Prostate gland (tissue), 2 donors: ENCODE data around the gene DLL4. TPM values are rescaled to one million over a fixed set of nuclear protein-coding genes. Genes with fewer than 3 reads are reported as not detected.

Experiments used
- DNase-seq: peaks from one replicate; pipeline ENCODE4 v3.0.0-alpha.2; 2019; ENCODE audit warnings: low spot score
- H3K27ac ChIP-seq, 2 donors: fragments of 200-600 bp; sonication (generic); 2 replicates each; pipeline ENCODE4 v1.5.1; 2017 to 2019
- H3K27me3 ChIP-seq: fragments of 200-600 bp; sonication (generic); replicated peaks from 2 replicates; pipeline ENCODE4 v1.5.1; 2019; ENCODE audit not compliant: insufficient read depth
- H3K36me3 ChIP-seq, 2 donors: fragments of 200-600 bp; sonication (generic); 1 replicate in 1 of 2; 2 replicates in 1 of 2; pipeline versions ENCODE4 v1.5.1 to v1.8.1; 2017 to 2019
- H3K4me1 ChIP-seq: fragments of 200-600 bp; sonication (generic); replicated peaks from 2 replicates; pipeline ENCODE4 v1.5.1; 2019
- H3K4me3 ChIP-seq, 2 donors: fragments of 200-600 bp; sonication (generic); 2 replicates each; pipeline ENCODE4 v1.5.1; 2017 to 2019
- H3K9me3 ChIP-seq: fragments of 200-600 bp; sonication (generic); 2 replicates; pipeline ENCODE4 v1.5.1; 2017
- CTCF ChIP-seq, 4 experiments: fragments of 200-600 bp in 2 of 4; fragments of 450-650 bp in 2 of 4; sonication (generic) in 2 of 4; IDR thresholded peaks; 1 replicate in 3 of 4; 2 replicates in 1 of 4; pipeline ENCODE4 v1.5.1; 2016 to 2019; ENCODE audit warnings: antibody characterized with exemption in 4 of 4, mild to moderate bottlenecking in 2 of 4, moderate library complexity in 2 of 4
- POLR2A ChIP-seq: fragments of 450-650 bp; IDR thresholded peaks from one replicate; pipeline ENCODE4 v1.6.1; 2016; ENCODE audit warnings: antibody characterized with exemption, mild to moderate bottlenecking
- POLR2AphosphoS5 ChIP-seq: sonication (generic); formaldehyde crosslinking; IDR thresholded peaks from one replicate; pipeline ENCODE4 v1.6.1; 2017; ENCODE audit warnings: antibody characterized with exemption
- WGBS: methylation state at CpG from one replicate; pipeline ENCODE4 v1.1.5; 2018; 5-methylcytosine and 5-hydroxymethylcytosine counted together
- intact Hi-C: fragments of 100-400 bp; cut with DNase I; formaldehyde crosslinking; loops from one replicate; pipeline ENCODE4 v1.14.2; 2022
- total RNA-seq, 2 donors: library from RNA; depleted of rRNA; stranded (reverse); fragments of >200 nt; gene quantifications; one replicate each; pipeline ENCODE4 v1.1.0, GENCODE V29; 2016

Gene DLL4
- total RNA-seq, 2 donors from 2014 or later, result 6.2 to 6.5 TPM

- Histone ChIP-seq H3K4me1 (no peaks in the 10 kb centered on the region), H3K27ac (no peak overlapping the region), H3K36me3 (peaks cover 8 to 21% of the 10 kb centered on the region in 2 donors), H3K9me3 (no peaks in the 10 kb centered on the region), H3K4me3 (no peak overlapping the region), H3K27me3 (no peaks in the 10 kb centered on the region)
- intact Hi-C loops, result no loop called here
- TF ChIP-seq CTCF (IDR thresholded peaks at IDR 0.05) (no peak), POLR2AphosphoS5 (no peak), POLR2A (no peak)
- 88% methylated on average over 2 of the region's 2 CpGs for WGBS
- DNase-seq, result no peak
These were observed 49.0 kb downstream of the DLL4 start for GRCh38 chr15:40978141-40978540.

- Histone ChIP-seq H3K27ac (no peak overlapping the region), H3K9me3 (no peaks in the 10 kb centered on the region), H3K4me1 (no peaks in the 10 kb centered on the region), H3K36me3 (peaks cover 9 to 21% of the 10 kb centered on the region in 2 donors), H3K4me3 (no peak overlapping the region), H3K27me3 (no peaks in the 10 kb centered on the region)
- whole genome bisulfite sequencing, result 97% methylated on average over 4 of the region's 4 CpGs
- intact Hi-C loops, result no loop called here
- no peak for TF ChIP-seq POLR2AphosphoS5
- TF ChIP-seq CTCF (IDR thresholded peaks at IDR 0.05), result no peak
- no peak for TF ChIP-seq POLR2A
- DNase-seq, result no peak
These were observed 49.4 kb downstream of the DLL4 start for GRCh38 chr15:40978562-40978961.

- H3K36me3 ChIP-seq, result peaks cover 14 to 21% of the 10 kb centered on the region in 2 donors
- intact Hi-C loops, result no loop called here
- no peak overlapping the region for H3K4me3 ChIP-seq
- H3K9me3 ChIP-seq, result no peaks in the 10 kb centered on the region
- H3K27me3 ChIP-seq, result no peaks in the 10 kb centered on the region
- no peak overlapping the region for H3K27ac ChIP-seq
- no peaks in the 10 kb centered on the region for H3K4me1 ChIP-seq
- no peak for TF ChIP-seq CTCF (IDR thresholded peaks at IDR 0.05)
- no peak for TF ChIP-seq POLR2A
- TF ChIP-seq POLR2AphosphoS5, result no peak
- 69% methylated on average over 3 of the region's 3 CpGs for WGBS
- DNase-seq, result no peak
These were observed 52.0 kb downstream of the DLL4 start for GRCh38 chr15:40981186-40981585.

- no peak for DNase-seq
- H3K9me3 ChIP-seq, result no peaks in the 10 kb centered on the region
- H3K27ac ChIP-seq, result no peak overlapping the region
- H3K4me1 ChIP-seq, result no peaks in the 10 kb centered on the region
- no peaks in the 10 kb centered on the region for H3K27me3 ChIP-seq
- intact Hi-C loops, result no loop called here
- H3K4me3 ChIP-seq, result no peak overlapping the region
- TF ChIP-seq POLR2A (no peak), POLR2AphosphoS5 (no peak), CTCF (IDR thresholded peaks at IDR 0.05) (no peak)
- 88% methylated on average over 13 of the region's 13 CpGs for WGBS
- peaks cover 14 to 21% of the 10 kb centered on the region in 2 donors for H3K36me3 ChIP-seq
These were observed 53.7 kb downstream of the DLL4 start for GRCh38 chr15:40982855-40983254.

- Histone ChIP-seq H3K36me3 (peaks cover 10 to 17% of the 10 kb centered on the region in 2 donors), H3K4me1 (no peaks in the 10 kb centered on the region), H3K4me3 (no peak overlapping the region), H3K27me3 (no peaks in the 10 kb centered on the region), H3K27ac (no peak overlapping the region), H3K9me3 (no peaks in the 10 kb centered on the region)
- TF ChIP-seq CTCF (IDR thresholded peaks at IDR 0.05), result no peak
- no peak for TF ChIP-seq POLR2AphosphoS5
- no peak for TF ChIP-seq POLR2A
- intact Hi-C loops, result no loop called here
- no peak for DNase-seq
- 93% methylated on average over 5 of the region's 5 CpGs for WGBS
These were observed 55.3 kb downstream of the DLL4 start for GRCh38 chr15:40984406-40984805.
